ENCODE data around the gene TMEM25. TPM values are rescaled to one million over a fixed set of nuclear protein-coding genes. Genes with fewer than 3 reads are reported as not detected.

Gene TMEM25
- total RNA-seq, 1 experiment from 2014 or later = 24.5 TPM

DNA sequence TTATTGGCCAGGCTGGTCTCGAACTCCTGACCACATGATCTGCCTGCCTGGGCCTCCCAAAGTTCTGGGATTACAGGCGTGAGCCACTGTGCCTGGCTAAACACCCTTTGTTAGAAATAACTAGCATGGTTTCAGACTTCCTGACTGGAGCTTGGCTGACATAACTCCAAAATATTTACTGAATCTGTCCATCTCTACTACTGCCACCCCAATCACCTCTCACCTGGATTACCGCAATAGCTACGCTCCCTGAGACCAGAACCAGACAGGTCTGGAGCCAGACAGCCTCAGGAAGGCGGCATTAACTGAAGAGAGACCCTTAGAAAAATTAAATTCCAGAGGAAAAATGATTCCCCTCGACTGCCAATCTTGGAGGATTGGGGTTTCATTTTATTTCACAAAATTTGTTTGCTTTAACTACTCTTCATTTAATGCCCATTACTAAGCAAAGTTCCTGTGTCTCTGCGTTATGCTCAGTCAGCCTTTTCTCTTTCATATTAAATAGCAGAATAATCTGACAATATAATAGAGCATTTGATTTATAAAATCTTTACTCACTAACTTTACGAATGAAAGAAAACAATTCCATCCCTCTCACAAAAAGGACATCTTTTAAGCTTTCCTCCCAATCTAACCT lies 13.1 kb downstream of the TMEM25 start:
- WGBS (ENCODE audit: extremely low coverage, insufficient read length, low lambda C conversion rate) = no CpG with 5 or more reads among the region's 8 CpGs

More for the DNA sequence above, 13.1 kb downstream of the TMEM25 start:
- H3K27ac ChIP-seq (ENCODE audit: insufficient read length, low read depth, low read length) = no peak overlapping the region
- H2BK5ac ChIP-seq (ENCODE audit: insufficient read length, low read length) = no peak overlapping the region
- TF ChIP-seq, protein P1, sequence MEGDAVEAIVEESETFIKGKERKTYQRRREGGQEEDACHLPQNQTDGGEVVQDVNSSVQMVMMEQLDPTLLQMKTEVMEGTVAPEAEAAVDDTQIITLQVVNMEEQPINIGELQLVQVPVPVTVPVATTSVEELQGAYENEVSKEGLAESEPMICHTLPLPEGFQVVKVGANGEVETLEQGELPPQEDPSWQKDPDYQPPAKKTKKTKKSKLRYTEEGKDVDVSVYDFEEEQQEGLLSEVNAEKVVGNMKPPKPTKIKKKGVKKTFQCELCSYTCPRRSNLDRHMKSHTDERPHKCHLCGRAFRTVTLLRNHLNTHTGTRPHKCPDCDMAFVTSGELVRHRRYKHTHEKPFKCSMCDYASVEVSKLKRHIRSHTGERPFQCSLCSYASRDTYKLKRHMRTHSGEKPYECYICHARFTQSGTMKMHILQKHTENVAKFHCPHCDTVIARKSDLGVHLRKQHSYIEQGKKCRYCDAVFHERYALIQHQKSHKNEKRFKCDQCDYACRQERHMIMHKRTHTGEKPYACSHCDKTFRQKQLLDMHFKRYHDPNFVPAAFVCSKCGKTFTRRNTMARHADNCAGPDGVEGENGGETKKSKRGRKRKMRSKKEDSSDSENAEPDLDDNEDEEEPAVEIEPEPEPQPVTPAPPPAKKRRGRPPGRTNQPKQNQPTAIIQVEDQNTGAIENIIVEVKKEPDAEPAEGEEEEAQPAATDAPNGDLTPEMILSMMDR (conservative IDR thresholded peaks at IDR 0.05) = no peak
- no peak overlapping the region for H3K23ac ChIP-seq (ENCODE audit: insufficient read length, low read depth, low read length)
- H3K9ac ChIP-seq (ENCODE audit: extremely low read depth, insufficient read length, low read length) = no peak overlapping the region
- H3K14ac ChIP-seq (ENCODE audit: insufficient read depth, low read length) = no peak overlapping the region
- no peaks in the 10 kb centered on the region for H3K9me3 Mint-ChIP-seq
- no peak overlapping the region for H3K4ac ChIP-seq (ENCODE audit: low read depth, low read length)
- H4K5ac ChIP-seq (ENCODE audit: insufficient read length, low read depth, low read length) = no peak overlapping the region
- no peak overlapping the region for H2BK12ac ChIP-seq (ENCODE audit: insufficient read length, low read depth, low read length)
- H3K9me3 ChIP-seq (ENCODE audit: control insufficient read depth, low read depth, low read length) = no peaks in the 10 kb centered on the region
- H3K4me2 ChIP-seq (ENCODE audit: insufficient read depth, insufficient read length, low read length) = no peak overlapping the region
- H3K27ac Mint-ChIP-seq = peak overlapping the region in 1 of 3 experiments; percentile 66; a peak in 1 of 7 replicates
- H2AK5ac ChIP-seq (ENCODE audit: insufficient read length, low read length) = no peak overlapping the region
- H3K4me3 Mint-ChIP-seq = no peak overlapping the region
- DNase-seq = no peak
- H3K23me2 ChIP-seq (ENCODE audit: insufficient read length, low read depth, low read length, poor library complexity, severe bottlenecking) = no peaks in the 10 kb centered on the region
- H3K79me2 ChIP-seq (ENCODE audit: insufficient read depth, low read length) = no peaks in the 10 kb centered on the region
- no peak overlapping the region for H4K8ac ChIP-seq (replicated peaks; ENCODE audit: insufficient read length, low read depth, low read length)
- no peak overlapping the region for H2BK120ac ChIP-seq (ENCODE audit: low read depth, low read length, poor library complexity, severe bottlenecking)
- H3K4me1 ChIP-seq (ENCODE audit: insufficient read depth, low read length) = no peaks in the 10 kb centered on the region
- no peak overlapping the region for H2BK20ac ChIP-seq (ENCODE audit: low read depth, low read length, poor library complexity, severe bottlenecking)
- no peaks in the 10 kb centered on the region for H3K79me1 ChIP-seq (ENCODE audit: insufficient read depth, low read depth, low read length, poor library complexity, severe bottlenecking)
- no peaks in the 10 kb centered on the region for H3K27me3 ChIP-seq (ENCODE audit: insufficient read depth, low read length)
- peaks cover 0 to 20% (median 13%) of the 10 kb centered on the region in 3 experiments; a peak in 6 of 7 replicates for H3K36me3 Mint-ChIP-seq (ENCODE audit: insufficient read depth in 1 of 3, low read depth in 3 of 3)
- H4K91ac ChIP-seq (ENCODE audit: insufficient read length, low read depth, low read length) = no peak overlapping the region
- H3K18ac ChIP-seq (ENCODE audit: insufficient read length, low read depth, low read length) = no peak overlapping the region
- H3K4me1 Mint-ChIP-seq = 0 out of 4 replicates have a peak, but pooled peaks cover 0 to 3% of the 10 kb centered on the region in 2 experiments
- no peaks in the 10 kb centered on the region for H4K20me1 ChIP-seq (ENCODE audit: control insufficient read depth, insufficient read depth, insufficient read length)
- H2BK15ac ChIP-seq (ENCODE audit: low read depth, low read length) = no peak overlapping the region
- no peak overlapping the region for H2AFZ ChIP-seq (ENCODE audit: low read length)
- no peak overlapping the region for H3K56ac ChIP-seq (ENCODE audit: insufficient read length, low read depth, low read length)
- H3K27me3 Mint-ChIP-seq (ENCODE audit: low read depth) = no peaks in the 10 kb centered on the region
- H3T11ph ChIP-seq (ENCODE audit: low read length) = no peak overlapping the region

All from H9 (cell line).